ENCODE results near the gene CCDC152.
"Not testable (repeated sequence)": the region's sequence is repeated elsewhere in the genome, so short reads cannot be mapped to it uniquely, and the experiment has no call there.

CCDC152 gene

GRCh38 chr5:42756606-42757601 is at the start of gene CCDC152:
CCDC152 (plus strand) TSS chr5:42756818; CDS start chr5:42759122, 2,304 bp downstream.
- DNase-seq (ENCODE audit: low read depth in 2 of 2) = peak; percentile 46 to 55

GRCh38 chr5:42715785-42716184 is 40.8 kb upstream of the CCDC152 start:
- DNase-seq (ENCODE audit: low read depth in 2 of 2) = no peak

GRCh38 chr5:42718591-42718990 is 38.0 kb upstream of the CCDC152 start:
- no peak for DNase-seq (ENCODE audit: low read depth in 2 of 2)

GRCh38 chr5:42719034-42719433 is 37.6 kb upstream of the CCDC152 start:
- DNase-seq (ENCODE audit: low read depth in 2 of 2) = no peak

- DNase-seq (ENCODE audit: low read depth in 2 of 2) = no peak
These were observed 36.4 kb upstream of the CCDC152 start for GRCh38 chr5:42720251-42720650.

- no peak for DNase-seq (ENCODE audit: low read depth in 2 of 2)
These were observed 35.1 kb upstream of the CCDC152 start for GRCh38 chr5:42721484-42721883.

GRCh38 chr5:42734531-42735058 is 22.0 kb upstream of the CCDC152 start:
- not testable (repeated sequence) for DNase-seq (ENCODE audit: low read depth in 2 of 2)

GRCh38 chr5:42740920-42741319 is 15.7 kb upstream of the CCDC152 start:
- DNase-seq (ENCODE audit: low read depth in 2 of 2) = no peak

- DNase-seq (ENCODE audit: low read depth in 2 of 2) = no peak
These were observed 11.2 kb upstream of the CCDC152 start for GRCh38 chr5:42745426-42745825.

GRCh38 chr5:42745856-42746255 is 10.8 kb upstream of the CCDC152 start:
- DNase-seq (ENCODE audit: low read depth in 2 of 2) = no peak

GRCh38 chr5:42749020-42749419 is 7.6 kb upstream of the CCDC152 start:
- no peak for DNase-seq (ENCODE audit: low read depth in 2 of 2)

- DNase-seq (ENCODE audit: low read depth in 2 of 2) = no peak
These were observed 6.1 kb upstream of the CCDC152 start for GRCh38 chr5:42750507-42750906.

- DNase-seq (ENCODE audit: low read depth in 2 of 2) = no peak
These were observed 5.6 kb upstream of the CCDC152 start for GRCh38 chr5:42751044-42751443.

GRCh38 chr5:42753099-42753498 is 3.5 kb upstream of the CCDC152 start:
- DNase-seq (ENCODE audit: low read depth in 2 of 2) = no peak

- DNase-seq (ENCODE audit: low read depth in 2 of 2) = no peak
These were observed 2.8 kb downstream of the CCDC152 start for GRCh38 chr5:42759456-42759855.

- no peak for DNase-seq (ENCODE audit: low read depth in 2 of 2)
These were observed 3.8 kb downstream of the CCDC152 start for GRCh38 chr5:42760426-42760825.

- DNase-seq (ENCODE audit: low read depth in 2 of 2) = no peak
These were observed 5.2 kb downstream of the CCDC152 start for GRCh38 chr5:42761791-42762190.

GRCh38 chr5:42767491-42768105 is 11.0 kb downstream of the CCDC152 start:
- no peak for DNase-seq (ENCODE audit: low read depth in 2 of 2)

GRCh38 chr5:42768106-42768504 is 11.5 kb downstream of the CCDC152 start:
- DNase-seq (ENCODE audit: low read depth in 2 of 2) = no peak

- DNase-seq (ENCODE audit: low read depth in 2 of 2) = no peak
These were observed 13.4 kb downstream of the CCDC152 start for GRCh38 chr5:42770003-42770402.

GRCh38 chr5:42772265-42772993 is 15.8 kb downstream of the CCDC152 start:
- DNase-seq (ENCODE audit: low read depth in 2 of 2) = no peak

GRCh38 chr5:42779083-42779482 is 22.5 kb downstream of the CCDC152 start:
- DNase-seq (ENCODE audit: low read depth in 2 of 2) = no peak

All from stimulated activated CD8-positive, alpha-beta memory T cell treated with anti-CD3 and anti-CD28 coated beads, Interleukin-2, amount 100 ng/mL, for 48 hours (primary cell).